IMR-90 (cell line): Measurements from ENCODE around the gene CCDC107. TPM values are rescaled to one million over a fixed set of nuclear protein-coding genes. Genes with fewer than 3 reads are reported as not detected.

ENCODE experiments used
- ATAC-seq: fragments of 200-7000 bp; cut with Tn5 transposase; 2 replicates; pipeline ENCODE4 v1.9.1; 2020; ENCODE audit warnings: low read depth, mild to moderate bottlenecking, moderate library complexity
- BruUV-seq: library from RNA; stranded (reverse); fragments of 400-500 nt; replicated peaks from 2 replicates; lab custom pipeline; 2021; lab: Mats Ljungman, UMichigan
- CTCF ChIA-PET: fragments of 300-600 bp; formaldehyde crosslinking; extraction: SDS; loops from one replicate; lab custom pipeline; 2021; ENCODE audit warnings: antibody characterized with exemption; lab: Yijun Ruan, JAX
- POLR2A ChIA-PET: fragments of 300-600 bp; sonication (Branson Sonifier 250); formaldehyde crosslinking; loops from one replicate; lab custom pipeline; 2022; ENCODE audit warnings: antibody characterized with exemption; ENCODE audit not compliant: unreplicated experiment; lab: Charles Lee
- DNase-seq: peaks from one replicate; pipeline ENCODE4 v3.0.0; 2013
- H2AFZ ChIP-seq: replicated peaks from 2 replicates; pipeline ENCODE3; 2013; ENCODE audit warnings: low read length, mild to moderate bottlenecking; ENCODE audit not compliant: poor library complexity
- H2AK5ac ChIP-seq: 2 replicates; pipeline ENCODE4 v1.6.1; 2013; ENCODE audit warnings: low read depth, low read length, inconsistent platforms
- H2AK9ac ChIP-seq: replicated peaks from 2 replicates; pipeline ENCODE3; 2013; ENCODE audit warnings: mild to moderate bottlenecking, low read depth, low read length, moderate library complexity; ENCODE audit not compliant: poor library complexity
- H2BK120ac ChIP-seq: 2 replicates; pipeline ENCODE4 v1.6.1; 2013; ENCODE audit warnings: low read depth, low read length, inconsistent platforms
- H2BK15ac ChIP-seq: 3 replicates; pipeline ENCODE4 v1.6.1; 2013; ENCODE audit warnings: low read depth, low read length, inconsistent platforms
- H2BK20ac ChIP-seq: 2 replicates; pipeline ENCODE4 v1.6.1; 2013; ENCODE audit warnings: low read depth, mild to moderate bottlenecking, inconsistent platforms, low read length, moderate library complexity
- H2BK5ac ChIP-seq: 2 replicates; pipeline ENCODE4 v1.6.1; 2013; ENCODE audit warnings: mild to moderate bottlenecking, low read depth, low read length, inconsistent platforms; ENCODE audit not compliant: poor library complexity, severe bottlenecking
- H3K14ac ChIP-seq: replicated peaks from 2 replicates; pipeline ENCODE4 v1.6.1; 2013; ENCODE audit warnings: low read depth, low read length, inconsistent platforms
- H3K18ac ChIP-seq: 2 replicates; pipeline ENCODE4 v1.6.1; 2013; ENCODE audit warnings: low read depth, low read length, control low read depth
- H3K23ac ChIP-seq: 2 replicates; pipeline ENCODE4 v1.6.1; 2013; ENCODE audit warnings: low read depth, low read length, inconsistent platforms
- H3K27ac ChIP-seq: 2 replicates; pipeline ENCODE4 v1.5.1; 2013; ENCODE audit warnings: mild to moderate bottlenecking, control low read depth, low read length; ENCODE audit not compliant: insufficient read depth
- H3K27me3 ChIP-seq: 2 replicates; pipeline ENCODE4 v1.6.1; 2013; ENCODE audit warnings: low read length; ENCODE audit not compliant: control insufficient read depth, insufficient read depth
- H3K36me3 ChIP-seq: 2 replicates; pipeline ENCODE4 v1.6.1; 2013; ENCODE audit warnings: low read length, mixed read lengths; ENCODE audit not compliant: control insufficient read depth, insufficient read depth
- H3K4ac ChIP-seq: 2 replicates; pipeline ENCODE4 v1.6.1; 2013; ENCODE audit warnings: low read depth, low read length, inconsistent platforms
- H3K4me1 ChIP-seq: 2 replicates; pipeline ENCODE4 v1.6.1; 2013; ENCODE audit warnings: low read length, mixed read lengths; ENCODE audit not compliant: control insufficient read depth, insufficient read depth
- H3K4me2 ChIP-seq: 2 replicates; pipeline ENCODE4 v1.6.1; 2013; ENCODE audit warnings: low read depth, mild to moderate bottlenecking, control low read depth, low read length, moderate library complexity
- H3K4me3 ChIP-seq: 2 replicates; pipeline ENCODE4 v1.5.1; 2013; ENCODE audit warnings: low read depth, mild to moderate bottlenecking, control low read depth, low read length, moderate library complexity; ENCODE audit not compliant: insufficient read depth
- H3K56ac ChIP-seq: 2 replicates; pipeline ENCODE4 v1.6.1; 2013; ENCODE audit warnings: low read length, inconsistent platforms; ENCODE audit not compliant: insufficient read depth; ENCODE audit errors: extremely low read depth
- H3K79me1 ChIP-seq, 2 experiments: 2 replicates each; pipeline ENCODE4 v1.6.1; 2013; ENCODE audit warnings: low read length in 2 of 2, inconsistent platforms in 1 of 2, low read depth in 1 of 2
- H3K9ac ChIP-seq: 2 replicates; pipeline ENCODE4 v1.6.1; 2013; ENCODE audit warnings: low read depth, low read length, control low read depth
- H3K9me1 ChIP-seq: 2 replicates; pipeline ENCODE4 v1.6.1; 2013; ENCODE audit warnings: low read length, inconsistent platforms; ENCODE audit not compliant: insufficient read depth
- H3K9me3 ChIP-seq: 2 replicates; pipeline ENCODE4 v1.6.1; 2013; ENCODE audit warnings: low read length; ENCODE audit not compliant: control insufficient read depth, insufficient read depth
- H4K20me1 ChIP-seq: 2 replicates; pipeline ENCODE4 v1.6.1; 2013; ENCODE audit warnings: low read length, inconsistent platforms; ENCODE audit not compliant: insufficient read depth
- H4K5ac ChIP-seq: 2 replicates; pipeline ENCODE4 v1.6.1; 2013; ENCODE audit warnings: mild to moderate bottlenecking, low read depth, low read length, control low read depth
- H4K8ac ChIP-seq, 2 experiments: 2 replicates each; pipeline ENCODE4 v1.6.1; 2013; ENCODE audit warnings: low read depth in 2 of 2, low read length in 2 of 2, control low read depth in 1 of 2, inconsistent platforms in 1 of 2
- H4K91ac ChIP-seq: 2 replicates; pipeline ENCODE4 v1.6.1; 2013; ENCODE audit warnings: low read depth, low read length, inconsistent platforms; ENCODE audit not compliant: insufficient read depth
- BHLHE40 ChIP-seq: fragments of 150-350 bp; IDR thresholded peaks from 2 replicates; pipeline ENCODE4 v1.6.1; 2016; ENCODE audit warnings: mild to moderate bottlenecking, low read depth, low read length
- CEBPB ChIP-seq: IDR thresholded peaks from 2 replicates; pipeline ENCODE4 v1.6.1; 2012; ENCODE audit warnings: low read depth, low read length, improper control_type of control experiment
- CHD1 ChIP-seq: IDR thresholded peaks from 2 replicates; pipeline ENCODE4 v1.6.1; 2012; ENCODE audit warnings: low read depth, low read length, improper control_type of control experiment
- CTCF ChIP-seq: conservative IDR thresholded peaks from 2 replicates; pipeline ENCODE4 v1.5.1; 2012; ENCODE audit warnings: mild to moderate bottlenecking, low read depth, low read length, improper control_type of control experiment
- ELK1 ChIP-seq: fragments of 150-350 bp; IDR thresholded peaks from 2 replicates; pipeline ENCODE4 v1.6.1; 2016; ENCODE audit warnings: low read depth, mild to moderate bottlenecking, low read length, moderate library complexity, borderline replicate concordance
- FOS ChIP-seq: fragments of 150-350 bp; IDR thresholded peaks from 2 replicates; pipeline ENCODE4 v1.6.1; 2016; ENCODE audit warnings: low read depth, low read length
- MAFK ChIP-seq: IDR thresholded peaks from 2 replicates; pipeline ENCODE4 v1.6.1; 2012; ENCODE audit warnings: low read depth, low read length, improper control_type of control experiment
- MAZ ChIP-seq: IDR thresholded peaks from 2 replicates; pipeline ENCODE4 v1.6.1; 2012; ENCODE audit warnings: low read depth, mild to moderate bottlenecking, low read length, improper control_type of control experiment, moderate library complexity, borderline replicate concordance
- MXI1 ChIP-seq: IDR thresholded peaks from 2 replicates; pipeline ENCODE4 v1.6.1; 2012; ENCODE audit warnings: low read depth, mild to moderate bottlenecking, low read length, moderate library complexity, borderline replicate concordance
- NFE2L2 ChIP-seq: fragments of 150-350 bp; IDR thresholded peaks from 2 replicates; pipeline ENCODE4 v1.6.1; 2016; ENCODE audit warnings: low read depth, mild to moderate bottlenecking, low read length
- RAD21 ChIP-seq: IDR thresholded peaks from 2 replicates; pipeline ENCODE4 v1.6.1; 2012; ENCODE audit warnings: low read length, improper control_type of control experiment
- RCOR1 ChIP-seq: IDR thresholded peaks from 2 replicates; pipeline ENCODE4 v1.6.1; 2012; ENCODE audit warnings: mild to moderate bottlenecking, low read length, improper control_type of control experiment; ENCODE audit not compliant: insufficient replicate concordance
- RFX5 ChIP-seq: IDR thresholded peaks from 2 replicates; pipeline ENCODE4 v1.8.0; 2012; ENCODE audit warnings: low read depth, mild to moderate bottlenecking, low read length, moderate library complexity
- SMC3 ChIP-seq: fragments of 150-350 bp; IDR thresholded peaks from 2 replicates; pipeline ENCODE4 v1.6.1; 2016; ENCODE audit warnings: low read depth, mild to moderate bottlenecking, antibody characterized with exemption, low read length, moderate library complexity
- USF2 ChIP-seq: fragments of 150-350 bp; IDR thresholded peaks from 2 replicates; pipeline ENCODE4 v1.6.1; 2017; ENCODE audit warnings: mild to moderate bottlenecking, antibody characterized with exemption, low read length, low read depth
- WGBS, 2 experiments: methylation state at CpG; one replicate each; pipeline versions ENCODE4 v1.1.5 to v1.1.7; 2013; ENCODE audit warnings: missing lambda C conversion rate in 2 of 2; ENCODE audit not compliant: insufficient read length in 1 of 2; ENCODE audit errors: extremely low coverage in 2 of 2; 5-methylcytosine and 5-hydroxymethylcytosine counted together
- dilution Hi-C: fragments of 300-500 bp; cut with HindIII; formaldehyde crosslinking; loops from one replicate; pipeline ENCODE4 v1.14.3; 2018; ENCODE audit warnings: low sequenced_read_pairs; ENCODE audit not compliant: unreplicated experiment
- in situ Hi-C: fragments of 300-500 bp; cut with MboI; formaldehyde crosslinking; loops from 3 replicates; pipeline ENCODE4 v1.14.3; 2019; ENCODE audit warnings: low sequenced_read_pairs, inconsistent platforms, mixed read lengths
- intact Hi-C: fragments of 100-400 bp; cut with micrococcal nuclease; formaldehyde crosslinking; loops from 2 replicates; pipeline ENCODE4 v1.10.0; 2022
- polyA plus RNA-seq, 3 experiments: library from polyadenylated mRNA; depleted of rRNA; stranded (reverse); fragments of >200 nt; gene quantifications; 2 replicates each; pipeline ENCODE4 v1.2.3, GENCODE V29; 2012; ENCODE audit warnings: low replicate concordance in 1 of 3
- total RNA-seq: library from RNA; depleted of rRNA; stranded (reverse); fragments of >200 nt; gene quantifications from 2 replicates; pipeline ENCODE4 v1.2.3, GENCODE V29; 2012

The CCDC107 gene
- total and polyA plus RNA-seq, 2 of the 4 experiments (the other 2 are of a cell fraction), result 6.8 to 21.1 TPM

GRCh38 chr9:35615981-35616680 is 42.0 kb upstream of the CCDC107 start:
- H2AFZ ChIP-seq, result peak overlapping the region; percentile 68
- TF ChIP-seq CEBPB (no peak), MAFK (no peak), SMC3 (no peak), USF2 (no peak), ELK1 (no peak), RFX5 (no peak), MAZ (no peak), NFE2L2 (no peak), CHD1 (no peak), RCOR1 (no peak), BHLHE40 (no peak), FOS (no peak), CTCF (no peak), MXI1 (no peak), RAD21 (no peak)

More at GRCh38 chr9:35615981-35616680, 42.0 kb upstream of the CCDC107 start:
- Histone ChIP-seq H3K4me1 (no peaks in the 10 kb centered on the region), H3K36me3 (no peaks in the 10 kb centered on the region), H3K4ac (no peak overlapping the region), H3K9me1 (no peaks in the 10 kb centered on the region), H3K9ac (no peak overlapping the region), H2BK5ac (no peak overlapping the region), H3K56ac (no peak overlapping the region), H2BK120ac (no peak overlapping the region), H4K91ac (no peak overlapping the region), H3K9me3 (no peaks in the 10 kb centered on the region; the same call in 1 of the 2 replicates), H4K5ac (no peak overlapping the region), H2AK5ac (no peak overlapping the region), H3K4me2 (no peak overlapping the region), H2BK20ac (no peak overlapping the region), H2AK9ac (peak overlapping the region; percentile 9), H4K8ac (no peak overlapping the region; a peak in 1 of 4 replicates), H3K14ac (no peak overlapping the region), H3K23ac (peak overlapping the region; percentile 16; the same call in 1 of the 2 replicates), H3K18ac (no peak overlapping the region), H3K79me1 (no peaks in the 10 kb centered on the region), H3K4me3 (no peak overlapping the region), H3K27me3 (peaks cover 58% of the 10 kb centered on the region), H2BK15ac (no peak overlapping the region), H3K27ac (no peak overlapping the region), H4K20me1 (no peaks in the 10 kb centered on the region)
- dilution Hi-C loops (no loop called here), in situ Hi-C loops (no loop called here), intact Hi-C loops (no loop called here)
- ChIA-PET POLR2A (interaction anchor here (0.6 kb wide), 1 partner anchor 16 kb away, joined by 5 read pairs; no protein-coding TSS in a partner anchor), CTCF (interaction anchor here (1.7 kb wide), 1 partner anchor 12 kb away, joined by 4 read pairs; no protein-coding TSS in a partner anchor)
- no peak for ATAC-seq
- no TSS peak for BruUV-seq
- no peak for DNase-seq
- WGBS, 2 experiments, result 63% methylated on average over 6 of the region's 17 CpGs; no CpG with 5 or more reads in 1 of the 2 experiments
